DMS 273 (cell line): ENCODE data around the gene FBXO48.

Experiments used
- DNase-seq: peaks from one replicate; lab custom pipeline; 2025; ENCODE audit not compliant: unreplicated experiment; lab: John Stamatoyannopoulos, UW

The FBXO48 gene

GRCh38 chr2:68414876-68415275, 52.2 kb downstream of the FBXO48 start:
- peak; percentile 8 for DNase-seq

DNA sequence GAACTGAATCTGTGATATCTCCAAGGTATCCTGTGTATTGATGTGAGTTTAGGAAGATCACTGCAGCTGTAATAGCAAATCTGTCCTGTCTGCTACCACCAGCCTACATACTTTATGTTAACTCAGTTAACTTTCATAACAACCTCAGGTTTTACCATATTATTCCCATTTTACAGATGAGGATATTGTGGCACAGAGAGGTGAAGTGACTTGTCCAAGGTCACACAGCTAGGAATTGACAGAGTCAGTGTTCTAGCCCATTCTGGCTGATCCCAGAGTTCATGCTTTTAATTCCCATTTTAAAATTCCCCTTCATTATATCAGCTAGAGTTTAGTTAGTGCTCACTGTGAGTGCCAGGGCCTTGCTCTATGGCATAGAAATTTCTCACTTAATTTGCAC, 52.6 kb downstream of the FBXO48 start:
- no peak for DNase-seq

DNA sequence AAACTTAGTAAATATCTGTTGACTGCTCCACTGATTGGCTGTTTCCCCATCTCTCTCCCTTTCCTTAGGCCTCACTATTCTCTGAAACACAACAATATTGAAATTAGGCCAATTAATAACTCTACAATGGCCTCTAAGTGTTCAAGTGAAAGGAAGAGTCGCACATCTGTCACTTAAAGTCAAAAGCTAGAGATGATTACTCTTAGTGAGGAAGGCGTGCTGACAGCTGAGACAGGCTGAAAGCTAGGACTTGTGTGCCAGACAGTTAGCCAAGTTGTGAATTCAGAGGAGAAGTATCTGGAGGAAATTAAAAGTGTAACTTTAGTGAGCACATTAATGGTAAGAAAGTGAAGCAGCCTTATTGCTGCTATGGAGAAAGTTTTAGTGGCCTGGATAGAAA, 53.6 kb downstream of the FBXO48 start:
- no peak for DNase-seq

GRCh38 chr2:68412127-68412819, 54.8 kb downstream of the FBXO48 start:
- no peak for DNase-seq

- DNase-seq: no peak
Observed at GRCh38 chr2:68411397-68412126, 55.5 kb downstream of the FBXO48 start.
